Stimulated activated CD8-positive, alpha-beta memory T cell treated with anti-CD3 and anti-CD28 coated beads, Interleukin-7, amount 100 ng/mL, for 4 hours (primary cell): Measurements from ENCODE around the gene POU2F3.

ENCODE experiments used
- DNase-seq, 2 donors: peaks; one replicate each; pipeline ENCODE4 v3.0.0-alpha.2; 2020; ENCODE audit warnings: low read depth in 2 of 2

The POU2F3 gene

GRCh38 chr11:120239713-120240640 lies at the start of gene POU2F3:
Gene POU2F3 (plus strand): TSS chr11:120240140. CDS start chr11:120240344, 204 bp downstream.
- DNase-seq: no peak

GRCh38 chr11:120191058-120191457 lies 48.9 kb upstream of the POU2F3 start:
- DNase-seq: no peak

GRCh38 chr11:120192831-120193625 lies 46.9 kb upstream of the POU2F3 start:
- DNase-seq: no peak

- no peak for DNase-seq
Measured at GRCh38 chr11:120194166-120194565, 45.8 kb upstream of the POU2F3 start.

- DNase-seq: no peak
Measured at GRCh38 chr11:120195601-120196320, 44.2 kb upstream of the POU2F3 start.

GRCh38 chr11:120196826-120197225 lies 43.1 kb upstream of the POU2F3 start:
- no peak for DNase-seq

- no peak for DNase-seq
Measured at GRCh38 chr11:120197251-120197891, 42.6 kb upstream of the POU2F3 start.

- DNase-seq: no peak
Measured at GRCh38 chr11:120197977-120198376, 42.0 kb upstream of the POU2F3 start.

- DNase-seq: no peak
Measured at GRCh38 chr11:120198403-120198786, 41.5 kb upstream of the POU2F3 start.

GRCh38 chr11:120198787-120199469 lies 41.0 kb upstream of the POU2F3 start:
- no peak for DNase-seq

GRCh38 chr11:120199613-120200012 lies 40.3 kb upstream of the POU2F3 start:
- DNase-seq: no peak

- no peak for DNase-seq
Measured at GRCh38 chr11:120200677-120201076, 39.3 kb upstream of the POU2F3 start.

GRCh38 chr11:120201653-120202052 lies 38.3 kb upstream of the POU2F3 start:
- no peak for DNase-seq

GRCh38 chr11:120203626-120204025 lies 36.3 kb upstream of the POU2F3 start:
- no peak for DNase-seq

- no peak for DNase-seq
Measured at GRCh38 chr11:120205596-120206161, 34.3 kb upstream of the POU2F3 start.

- no peak for DNase-seq
Measured at GRCh38 chr11:120207512-120207911, 32.4 kb upstream of the POU2F3 start.

- no peak for DNase-seq
Measured at GRCh38 chr11:120208001-120208441, 31.9 kb upstream of the POU2F3 start.

- DNase-seq: no peak
Measured at GRCh38 chr11:120208777-120209176, 31.2 kb upstream of the POU2F3 start.

GRCh38 chr11:120209746-120210625 lies 30.0 kb upstream of the POU2F3 start:
- DNase-seq: no peak
